ENCODE results near the gene FSTL1. TPM values are rescaled to one million over a fixed set of nuclear protein-coding genes. Genes with fewer than 3 reads are reported as not detected.

FSTL1 gene
- total RNA-seq, 4 donors from 2014 or later: 9.4 to 258 (median 70.7) TPM

- H3K27ac ChIP-seq: no peak overlapping the region
- H3K4me3 ChIP-seq: no peak overlapping the region
- 44 to 65% methylated on average over 1 of the region's 1 CpG for WGBS, 2 donors
- H3K36me3 ChIP-seq: peaks cover 5 to 64% (median 9%) of the 10 kb centered on the region in 3 donors
- H3K9me3 ChIP-seq: no peaks in the 10 kb centered on the region
- TF ChIP-seq POLR2A (IDR thresholded peaks at IDR 0.05): no peak
- TF ChIP-seq CTCF (IDR thresholded peaks at IDR 0.05): no peak
- peaks cover 0 to 11% (median 0%) of the 10 kb centered on the region in 3 donors for H3K4me1 ChIP-seq
- intact Hi-C loops (cut with DNase I): loop anchor here (10.0 kb wide), 1 partner anchor 166 kb away; no protein-coding TSS in a partner anchor
- H3K27me3 ChIP-seq: no peaks in the 10 kb centered on the region
- no peak for DNase-seq
Measured at GRCh38 chr3:120410541-120410940, 40.3 kb downstream of the FSTL1 start.

DNA sequence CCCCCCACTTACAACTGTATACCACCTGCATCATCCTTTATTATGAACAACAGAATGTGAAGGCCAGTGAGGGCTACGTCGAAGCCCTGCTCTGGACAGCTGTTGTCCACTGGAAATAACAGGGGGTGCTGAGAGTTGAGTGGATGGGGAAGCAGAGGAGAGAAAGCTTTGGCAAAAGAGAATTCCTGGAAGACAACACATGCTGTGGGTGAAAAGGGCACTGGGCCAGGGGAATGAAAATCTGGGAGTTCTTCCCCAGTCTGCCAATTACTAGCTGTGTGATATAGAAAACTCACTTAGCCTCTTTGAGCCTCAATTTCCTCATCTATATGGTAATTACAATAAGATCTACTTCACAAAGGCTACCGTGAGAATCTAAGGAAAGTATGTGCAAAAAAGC, 40.7 kb downstream of the FSTL1 start:
- TF ChIP-seq POLR2A (IDR thresholded peaks at IDR 0.05): no peak
- no peak for TF ChIP-seq CTCF (IDR thresholded peaks at IDR 0.05)
- Histone ChIP-seq H3K9me3 (no peaks in the 10 kb centered on the region), H3K27ac (no peak overlapping the region), H3K4me3 (no peak overlapping the region), H3K36me3 (peaks cover 5 to 68% (median 9%) of the 10 kb centered on the region in 3 donors), H3K4me1 (peaks cover 0 to 11% (median 0%) of the 10 kb centered on the region in 3 donors), H3K27me3 (no peaks in the 10 kb centered on the region)
- no peak for DNase-seq
- 68 to 80% methylated on average over 3 of the region's 3 CpGs for WGBS, 2 donors
- intact Hi-C loops (cut with DNase I): loop anchor here (10.0 kb wide), 1 partner anchor 165 kb away; no protein-coding TSS in a partner anchor

DNA sequence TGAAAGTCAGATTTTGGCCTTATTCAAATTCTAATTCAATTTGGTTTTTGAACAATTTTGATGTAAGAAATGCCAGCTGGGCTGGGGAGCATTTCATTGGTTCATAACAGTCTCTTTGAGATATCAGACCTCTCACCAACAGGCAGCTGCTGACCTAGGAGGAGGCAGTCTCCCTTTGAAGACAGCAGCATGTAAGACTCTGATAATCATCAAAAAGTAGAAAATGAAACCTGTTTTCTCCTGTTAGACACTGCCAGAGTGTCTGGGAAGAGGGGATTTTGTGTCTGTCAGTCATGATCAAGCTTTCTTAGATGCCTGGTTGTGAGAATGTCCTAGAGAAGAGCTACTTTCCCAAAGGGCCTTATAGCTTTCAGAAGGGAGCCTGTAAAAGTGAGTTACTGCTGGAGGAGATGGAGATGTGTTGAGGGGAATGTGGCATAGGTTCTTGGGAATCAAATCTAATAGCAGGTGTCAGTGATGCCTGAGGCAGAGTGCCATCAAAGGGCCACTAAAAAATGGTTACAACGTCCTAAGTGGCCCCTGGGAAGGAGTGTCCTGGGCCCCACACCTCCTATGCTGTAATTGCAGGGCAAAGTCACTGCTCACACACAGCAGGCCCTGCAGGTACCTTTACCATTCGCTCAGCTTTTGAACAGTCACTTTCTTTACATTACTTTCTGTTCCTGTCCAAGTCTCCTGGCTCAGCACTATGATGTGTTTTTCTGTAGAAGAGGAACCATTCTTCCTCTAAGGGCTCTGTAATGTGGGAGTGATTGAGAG, 43.1 kb downstream of the FSTL1 start:
- WGBS, 2 donors: 72 to 78% methylated on average over 2 of the region's 2 CpGs
- no peak overlapping the region for H3K4me3 ChIP-seq
- peaks cover 5 to 89% (median 15%) of the 10 kb centered on the region in 3 donors for H3K36me3 ChIP-seq
- H3K4me1 ChIP-seq: peaks cover 0 to 11% (median 0%) of the 10 kb centered on the region in 3 donors
- no peaks in the 10 kb centered on the region for H3K27me3 ChIP-seq
- intact Hi-C loops (cut with DNase I): no loop called here
- no peak overlapping the region for H3K27ac ChIP-seq
- no peaks in the 10 kb centered on the region for H3K9me3 ChIP-seq
- no peak for DNase-seq
- TF ChIP-seq CTCF (IDR thresholded peaks at IDR 0.05): no peak
- TF ChIP-seq POLR2A (IDR thresholded peaks at IDR 0.05): no peak

- no peak for DNase-seq
- Histone ChIP-seq H3K36me3 (peaks cover 5 to 92% (median 33%) of the 10 kb centered on the region in 3 donors), H3K4me3 (no peak overlapping the region), H3K27me3 (no peaks in the 10 kb centered on the region), H3K27ac (no peak overlapping the region), H3K4me1 (no peaks in the 10 kb centered on the region), H3K9me3 (no peaks in the 10 kb centered on the region)
- TF ChIP-seq CTCF (IDR thresholded peaks at IDR 0.05) (no peak), POLR2A (IDR thresholded peaks at IDR 0.05) (no peak)
- intact Hi-C loops (cut with DNase I): no loop called here
- 57 to 87% methylated on average over 3 of the region's 3 CpGs for WGBS, 2 donors
Measured at GRCh38 chr3:120404876-120405275, 45.9 kb downstream of the FSTL1 start.

- no peaks in the 10 kb centered on the region for H3K4me1 ChIP-seq
- H3K27ac ChIP-seq: no peak overlapping the region
- TF ChIP-seq POLR2A (IDR thresholded peaks at IDR 0.05): no peak
- TF ChIP-seq CTCF (IDR thresholded peaks at IDR 0.05): no peak
- H3K27me3 ChIP-seq: no peaks in the 10 kb centered on the region
- DNase-seq: no peak
- H3K9me3 ChIP-seq: no peaks in the 10 kb centered on the region
- intact Hi-C loops (cut with DNase I): no loop called here
- H3K36me3 ChIP-seq: peaks cover 0 to 94% (median 31%) of the 10 kb centered on the region in 3 donors
- no peak overlapping the region for H3K4me3 ChIP-seq
Measured at GRCh38 chr3:120402257-120402656, 48.5 kb downstream of the FSTL1 start.
